DOHH2 (cell line): ENCODE data around the gene VRK2.

ENCODE experiments used
- H3F3A ChIP-seq: fragments of 200-600 bp; sonication (generic), shearing (Covaris generic); 2 replicates; pipeline ENCODE4 v1.6.0; 2016; ENCODE audit warnings: antibody characterized with exemption, mild to moderate bottlenecking; ENCODE audit not compliant: control insufficient read depth, insufficient read depth
- H3K27ac ChIP-seq: fragments of 200-600 bp; sonication (generic); 2 replicates; pipeline ENCODE4 v1.5.1; 2014; ENCODE audit warnings: low read depth, mild to moderate bottlenecking, low read length, moderate library complexity
- H3K27me3 ChIP-seq: fragments of 200-600 bp; sonication (generic); 2 replicates; pipeline ENCODE4 v1.6.1; 2014; ENCODE audit warnings: mild to moderate bottlenecking, low read length, mixed read lengths; ENCODE audit not compliant: control insufficient read depth
- H3K36me3 ChIP-seq: fragments of 200-600 bp; sonication (generic); 2 replicates; pipeline ENCODE4 v1.6.1; 2014; ENCODE audit warnings: mild to moderate bottlenecking, low read length, moderate library complexity, mixed read lengths; ENCODE audit not compliant: control insufficient read depth
- H3K4me1 ChIP-seq: fragments of 200-600 bp; sonication (generic); 2 replicates; pipeline ENCODE4 v1.6.1; 2014; ENCODE audit warnings: mild to moderate bottlenecking, low read length, mixed read lengths; ENCODE audit not compliant: control insufficient read depth
- H3K4me2 ChIP-seq: fragments of 200-600 bp; sonication (generic); 2 replicates; pipeline ENCODE4 v1.6.0; 2014; ENCODE audit warnings: mild to moderate bottlenecking, low read length, moderate library complexity
- H3K4me3 ChIP-seq: fragments of 200-600 bp; sonication (generic); 2 replicates; pipeline ENCODE4 v1.5.1; 2014; ENCODE audit warnings: mild to moderate bottlenecking, low read length, mixed read lengths
- H3K79me2 ChIP-seq: fragments of 200-600 bp; sonication (generic); 2 replicates; pipeline ENCODE4 v1.6.1; 2014; ENCODE audit warnings: mild to moderate bottlenecking, low read length, mixed read lengths; ENCODE audit not compliant: control insufficient read depth
- H3K9me2 ChIP-seq: fragments of 200-600 bp; sonication (generic); replicated peaks from 2 replicates; pipeline ENCODE4 v1.6.1; 2014; ENCODE audit warnings: mild to moderate bottlenecking, low read length, mixed read lengths; ENCODE audit not compliant: control insufficient read depth
- H3K9me3 ChIP-seq: fragments of 200-600 bp; sonication (generic); 2 replicates; pipeline ENCODE4 v1.6.1; 2014; ENCODE audit warnings: antibody characterized with exemption, low read length, mixed read lengths; ENCODE audit not compliant: control insufficient read depth, insufficient read depth
- H4K20me1 ChIP-seq: fragments of 200-600 bp; sonication (generic); 2 replicates; pipeline ENCODE4 v1.6.0; 2014; ENCODE audit warnings: low read depth, mild to moderate bottlenecking, antibody characterized with exemption, low read length, moderate library complexity; ENCODE audit not compliant: control insufficient read depth, insufficient read depth
- EZH2phosphoT487 ChIP-seq: fragments of 200-600 bp; sonication (generic); IDR thresholded peaks from 2 replicates; pipeline ENCODE4 v1.6.1; 2017; ENCODE audit warnings: borderline replicate concordance, mild to moderate bottlenecking, antibody characterized with exemption, low read length, moderate library complexity, mixed read lengths
- TF ChIP-seq, protein P1 (sequence below): fragments of 200-600 bp; sonication (generic); IDR thresholded peaks from one replicate; pipeline ENCODE4 v1.5.1; 2014; ENCODE audit warnings: antibody characterized with exemption, mild to moderate bottlenecking, low read depth, low read length; ENCODE audit not compliant: poor library complexity, severe bottlenecking

Gene VRK2

DNA sequence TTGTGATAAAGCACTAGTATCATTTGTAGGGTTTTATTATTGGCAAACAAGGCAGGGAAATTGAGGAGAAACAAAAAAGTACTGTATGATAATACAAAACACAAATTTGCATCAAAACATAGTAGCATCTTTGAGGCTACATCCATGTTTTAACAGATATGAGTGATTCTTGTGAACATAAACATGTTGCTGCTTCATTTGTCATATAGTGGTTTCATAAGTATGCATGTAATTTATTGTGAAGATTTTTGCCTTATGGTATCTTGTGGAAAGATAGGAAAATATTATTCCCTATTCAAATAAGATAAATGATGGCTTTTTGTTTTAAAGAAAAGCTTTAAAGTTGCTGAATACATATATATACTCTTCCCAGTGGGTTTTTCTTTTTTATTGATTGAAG, 60.3 kb downstream of the VRK2 start:
- no peaks in the 10 kb centered on the region for H3K36me3 ChIP-seq
- no peaks in the 10 kb centered on the region for H3F3A ChIP-seq
- no peaks in the 10 kb centered on the region for H3K9me2 ChIP-seq
- no peak overlapping the region for H3K4me2 ChIP-seq
- TF ChIP-seq, protein P1, sequence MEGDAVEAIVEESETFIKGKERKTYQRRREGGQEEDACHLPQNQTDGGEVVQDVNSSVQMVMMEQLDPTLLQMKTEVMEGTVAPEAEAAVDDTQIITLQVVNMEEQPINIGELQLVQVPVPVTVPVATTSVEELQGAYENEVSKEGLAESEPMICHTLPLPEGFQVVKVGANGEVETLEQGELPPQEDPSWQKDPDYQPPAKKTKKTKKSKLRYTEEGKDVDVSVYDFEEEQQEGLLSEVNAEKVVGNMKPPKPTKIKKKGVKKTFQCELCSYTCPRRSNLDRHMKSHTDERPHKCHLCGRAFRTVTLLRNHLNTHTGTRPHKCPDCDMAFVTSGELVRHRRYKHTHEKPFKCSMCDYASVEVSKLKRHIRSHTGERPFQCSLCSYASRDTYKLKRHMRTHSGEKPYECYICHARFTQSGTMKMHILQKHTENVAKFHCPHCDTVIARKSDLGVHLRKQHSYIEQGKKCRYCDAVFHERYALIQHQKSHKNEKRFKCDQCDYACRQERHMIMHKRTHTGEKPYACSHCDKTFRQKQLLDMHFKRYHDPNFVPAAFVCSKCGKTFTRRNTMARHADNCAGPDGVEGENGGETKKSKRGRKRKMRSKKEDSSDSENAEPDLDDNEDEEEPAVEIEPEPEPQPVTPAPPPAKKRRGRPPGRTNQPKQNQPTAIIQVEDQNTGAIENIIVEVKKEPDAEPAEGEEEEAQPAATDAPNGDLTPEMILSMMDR: no peak
- no peak for TF ChIP-seq EZH2phosphoT487
- H3K27me3 ChIP-seq: no peaks in the 10 kb centered on the region
- H4K20me1 ChIP-seq: no peaks in the 10 kb centered on the region
- H3K27ac ChIP-seq: no peak overlapping the region
- no peaks in the 10 kb centered on the region for H3K4me1 ChIP-seq
- H3K4me3 ChIP-seq: no peak overlapping the region
- no peaks in the 10 kb centered on the region for H3K79me2 ChIP-seq
- H3K9me3 ChIP-seq: no peaks in the 10 kb centered on the region

DNA sequence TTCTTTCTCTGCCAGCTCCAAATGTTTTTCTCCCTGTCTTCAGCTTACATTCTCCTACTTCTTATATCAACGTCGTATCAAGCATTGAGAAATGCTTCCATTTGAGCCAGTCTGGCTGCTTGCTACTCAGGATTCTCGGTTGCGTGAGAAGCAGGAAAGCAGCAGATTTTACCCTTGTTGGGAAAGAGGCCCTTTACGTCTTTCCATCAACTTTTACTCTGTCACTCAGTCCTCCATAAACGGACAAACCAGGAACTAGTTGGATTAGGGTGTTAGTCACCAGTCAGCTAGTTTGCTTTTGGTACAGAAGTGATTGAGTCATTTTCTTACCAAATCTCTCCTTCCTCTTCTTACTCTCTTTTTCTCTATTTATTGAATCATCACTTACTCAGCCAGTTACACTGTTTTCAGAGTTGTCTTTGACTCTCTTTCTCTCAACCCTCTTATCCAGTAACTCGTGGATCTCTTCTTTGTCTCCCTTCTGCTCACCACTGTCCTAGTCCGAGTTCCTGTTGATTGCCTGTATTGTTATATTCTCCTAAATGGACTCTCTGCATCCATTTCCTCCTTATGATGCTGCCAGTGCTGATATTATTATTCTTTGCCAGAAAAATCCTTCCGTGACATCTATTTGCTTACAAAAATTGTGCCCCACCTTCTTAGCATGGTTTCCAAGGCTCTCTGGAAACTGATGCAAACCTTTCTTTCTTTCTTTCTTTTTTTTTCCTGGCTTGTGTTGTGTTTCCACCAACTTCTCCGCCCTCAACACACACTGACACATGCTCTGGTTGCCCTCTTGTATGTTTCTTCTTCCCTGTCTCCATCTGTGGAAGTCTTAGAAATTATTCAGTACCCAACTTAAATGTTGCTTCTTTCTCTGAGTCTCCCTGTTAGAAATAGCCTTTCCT, 61.5 kb downstream of the VRK2 start:
- H3K27ac ChIP-seq: no peak overlapping the region
- H3K27me3 ChIP-seq: no peaks in the 10 kb centered on the region
- no peaks in the 10 kb centered on the region for H4K20me1 ChIP-seq
- TF ChIP-seq, protein P1: no peak
- TF ChIP-seq EZH2phosphoT487: no peak
- H3F3A ChIP-seq: no peaks in the 10 kb centered on the region
- no peaks in the 10 kb centered on the region for H3K36me3 ChIP-seq
- H3K4me3 ChIP-seq: no peak overlapping the region
- H3K9me3 ChIP-seq: no peaks in the 10 kb centered on the region
- no peaks in the 10 kb centered on the region for H3K4me1 ChIP-seq
- H3K79me2 ChIP-seq: no peaks in the 10 kb centered on the region
- H3K9me2 ChIP-seq: no peaks in the 10 kb centered on the region
- no peak overlapping the region for H3K4me2 ChIP-seq

DNA sequence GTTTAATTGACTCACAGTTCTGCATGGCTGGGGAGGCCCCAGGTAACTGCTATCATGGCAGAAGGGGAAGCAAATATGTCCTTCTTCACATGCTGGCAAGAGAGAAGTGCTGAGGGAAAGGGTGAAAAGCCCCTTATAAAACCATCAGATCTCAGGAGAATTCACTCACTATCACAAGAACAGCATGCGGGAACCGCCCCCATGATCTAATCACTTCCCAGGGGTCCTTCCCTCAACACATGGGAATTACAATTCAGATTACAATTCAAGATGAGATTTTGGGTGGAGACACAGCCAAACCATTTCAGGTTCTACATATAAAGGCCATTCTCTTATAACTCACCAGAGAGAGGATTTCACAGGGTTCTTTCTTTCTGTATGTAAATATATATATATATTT, 62.9 kb downstream of the VRK2 start:
- no peak overlapping the region for H3K4me3 ChIP-seq

More for the DNA sequence above, 62.9 kb downstream of the VRK2 start:
- Histone ChIP-seq H3K27ac (no peak overlapping the region), H3K4me2 (no peak overlapping the region), H3K9me3 (no peaks in the 10 kb centered on the region), H3K79me2 (no peaks in the 10 kb centered on the region), H3K4me1 (no peaks in the 10 kb centered on the region), H3F3A (no peaks in the 10 kb centered on the region), H3K27me3 (no peaks in the 10 kb centered on the region), H4K20me1 (no peaks in the 10 kb centered on the region), H3K36me3 (no peaks in the 10 kb centered on the region), H3K9me2 (no peaks in the 10 kb centered on the region)
- TF ChIP-seq EZH2phosphoT487: no peak
- TF ChIP-seq, protein P1: no peak
